Gastroesophageal sphincter (tissue), 4 donors: Measurements from ENCODE around the gene ZBTB18. TPM values are rescaled to one million over a fixed set of nuclear protein-coding genes. Genes with fewer than 3 reads are reported as not detected.

Experiments
- ATAC-seq: fragments of 150-250 bp; one replicate; pipeline ENCODE4 v1.9.1; 2016; ENCODE audit warnings: mild to moderate bottlenecking, moderate library complexity
- H3K27ac ChIP-seq, 4 donors: fragments of 200-600 bp; sonication (generic) in 3 of 4; 1 replicate in 3 of 4; 2 replicates in 1 of 4; pipeline ENCODE4 v1.5.1; 2016 to 2019
- H3K27me3 ChIP-seq: fragments of 200-600 bp; sonication (generic); one replicate; pipeline ENCODE4 v1.5.1; 2019
- H3K36me3 ChIP-seq, 2 donors: fragments of 200-600 bp; sonication (generic); one replicate each; pipeline ENCODE4 v1.5.1; 2019; ENCODE audit warnings: control low read depth in 1 of 2
- H3K4me1 ChIP-seq, 3 donors: fragments of 200-600 bp; sonication (generic); 1 replicate in 2 of 3; 2 replicates in 1 of 3; pipeline ENCODE4 v1.5.1; 2016 to 2019; ENCODE audit warnings: control low read depth in 2 of 3
- H3K4me3 ChIP-seq, 2 donors: fragments of 200-600 bp; sonication (generic); one replicate each; pipeline ENCODE4 v1.5.1; 2019; ENCODE audit warnings: mild to moderate bottlenecking in 1 of 2, moderate library complexity in 1 of 2
- H3K9me3 ChIP-seq, 3 donors: fragments of 200-600 bp; sonication (generic); one replicate each; pipeline ENCODE4 v1.5.1; 2017 to 2019; ENCODE audit warnings: control low read depth in 2 of 3
- CTCF ChIP-seq, 4 experiments: fragments of 200-600 bp in 2 of 4; fragments of 450-650 bp in 2 of 4; sonication (generic) in 1 of 4; IDR thresholded peaks; one replicate each; pipeline ENCODE4 v1.5.1; 2017 to 2019; ENCODE audit warnings: antibody characterized with exemption in 4 of 4, mild to moderate bottlenecking in 2 of 4, moderate library complexity in 2 of 4
- EP300 ChIP-seq: sonication (generic); formaldehyde crosslinking; IDR thresholded peaks from one replicate; pipeline ENCODE4 v1.6.1; 2017; ENCODE audit warnings: antibody characterized with exemption, mild to moderate bottlenecking
- POLR2A ChIP-seq, 2 donors: fragments of 450-650 bp; IDR thresholded peaks; one replicate each; pipeline ENCODE4 v1.6.1; 2017; ENCODE audit warnings: antibody characterized with exemption in 2 of 2, mild to moderate bottlenecking in 2 of 2, moderate library complexity in 1 of 2
- POLR2AphosphoS5 ChIP-seq: sonication (generic); formaldehyde crosslinking; IDR thresholded peaks from one replicate; pipeline ENCODE4 v1.6.1; 2017; ENCODE audit warnings: antibody characterized with exemption
- WGBS, 2 donors: methylation state at CpG; one replicate each; pipeline ENCODE4 v1.1.5; 2018; ENCODE audit warnings: low coverage in 1 of 2; 5-methylcytosine and 5-hydroxymethylcytosine counted together
- total RNA-seq, 4 donors: library from RNA; depleted of rRNA; stranded (reverse); fragments of >200 nt; gene quantifications; one replicate each; pipeline ENCODE4 v1.1.0, GENCODE V29; 2016

Gene ZBTB18
- total RNA-seq, 4 donors from 2014 or later: 12.5 to 25.1 (median 20.4) TPM

- ATAC-seq: no peak
- peaks cover 44% of the 10 kb centered on the region for H3K27me3 ChIP-seq
- TF ChIP-seq POLR2A (IDR thresholded peaks at IDR 0.05): no peak
- no peak for TF ChIP-seq POLR2AphosphoS5
- TF ChIP-seq CTCF (IDR thresholded peaks at IDR 0.05): no peak
- no peak for TF ChIP-seq EP300
- 47 to 77% methylated on average over 5 to 7 of the region's 7 CpGs for WGBS, 2 donors
- H3K4me3 ChIP-seq: no peak overlapping the region
- H3K4me1 ChIP-seq: no peaks in the 10 kb centered on the region
- no peak overlapping the region for H3K27ac ChIP-seq
- no peaks in the 10 kb centered on the region for H3K36me3 ChIP-seq
- H3K9me3 ChIP-seq: peaks cover 0 to 11% (median 0%) of the 10 kb centered on the region in 3 donors
These were observed 46.7 kb downstream of the ZBTB18 start for GRCh38 chr1:244097523-244098405.

- no peaks in the 10 kb centered on the region for H3K4me1 ChIP-seq
- H3K36me3 ChIP-seq: no peaks in the 10 kb centered on the region
- ATAC-seq: no peak
- peaks cover 51% of the 10 kb centered on the region for H3K27me3 ChIP-seq
- 0 to 66% methylated on average over 1 to 11 of the region's 19 CpGs for WGBS, 2 donors
- no peak overlapping the region for H3K4me3 ChIP-seq
- TF ChIP-seq EP300: no peak
- TF ChIP-seq POLR2AphosphoS5: no peak
- no peak for TF ChIP-seq CTCF (IDR thresholded peaks at IDR 0.05)
- no peak for TF ChIP-seq POLR2A (IDR thresholded peaks at IDR 0.05)
- peaks cover 0 to 11% (median 0%) of the 10 kb centered on the region in 3 donors for H3K9me3 ChIP-seq
- H3K27ac ChIP-seq: no peak overlapping the region
These were observed 48.3 kb downstream of the ZBTB18 start for GRCh38 chr1:244099258-244099930.

- H3K4me3 ChIP-seq: no peak overlapping the region
- 54 to 55% methylated on average over 5 of the region's 5 CpGs for WGBS, 2 donors
- ATAC-seq: no peak
- TF ChIP-seq POLR2AphosphoS5 (no peak), EP300 (no peak), CTCF (IDR thresholded peaks at IDR 0.05) (no peak), POLR2A (IDR thresholded peaks at IDR 0.05) (no peak)
- H3K36me3 ChIP-seq: no peaks in the 10 kb centered on the region
- peaks cover 0 to 11% (median 0%) of the 10 kb centered on the region in 3 donors for H3K9me3 ChIP-seq
- H3K27ac ChIP-seq: no peak overlapping the region
- no peaks in the 10 kb centered on the region for H3K4me1 ChIP-seq
- H3K27me3 ChIP-seq: peaks cover 60% of the 10 kb centered on the region
These were observed 49.2 kb downstream of the ZBTB18 start for GRCh38 chr1:244100276-244100675.

GRCh38 chr1:244100704-244101453, 49.8 kb downstream of the ZBTB18 start:
- Histone ChIP-seq H3K4me1 (no peaks in the 10 kb centered on the region), H3K4me3 (peak overlapping the region in 1 of 2 donors; percentile 10), H3K36me3 (no peaks in the 10 kb centered on the region), H3K27ac (no peak overlapping the region), H3K9me3 (peaks cover 0 to 11% (median 0%) of the 10 kb centered on the region in 3 donors), H3K27me3 (peaks cover 63% of the 10 kb centered on the region)
- 20 to 36% methylated on average over 15 of the region's 18 CpGs for WGBS, 2 donors
- TF ChIP-seq POLR2AphosphoS5: no peak
- no peak for TF ChIP-seq EP300
- no peak for TF ChIP-seq CTCF (IDR thresholded peaks at IDR 0.05)
- no peak for TF ChIP-seq POLR2A (IDR thresholded peaks at IDR 0.05)
- ATAC-seq: no peak
